HG02973 (cell line): Measurements from ENCODE around the gene BABAM2.

ENCODE experiments used
- ATAC-seq: cut with Tn5 transposase; IDR thresholded peaks from one replicate; pipeline ENCODE4 v1.9.1; 2021; ENCODE audit warnings: moderate library complexity; ENCODE audit not compliant: unreplicated experiment

Gene BABAM2

DNA sequence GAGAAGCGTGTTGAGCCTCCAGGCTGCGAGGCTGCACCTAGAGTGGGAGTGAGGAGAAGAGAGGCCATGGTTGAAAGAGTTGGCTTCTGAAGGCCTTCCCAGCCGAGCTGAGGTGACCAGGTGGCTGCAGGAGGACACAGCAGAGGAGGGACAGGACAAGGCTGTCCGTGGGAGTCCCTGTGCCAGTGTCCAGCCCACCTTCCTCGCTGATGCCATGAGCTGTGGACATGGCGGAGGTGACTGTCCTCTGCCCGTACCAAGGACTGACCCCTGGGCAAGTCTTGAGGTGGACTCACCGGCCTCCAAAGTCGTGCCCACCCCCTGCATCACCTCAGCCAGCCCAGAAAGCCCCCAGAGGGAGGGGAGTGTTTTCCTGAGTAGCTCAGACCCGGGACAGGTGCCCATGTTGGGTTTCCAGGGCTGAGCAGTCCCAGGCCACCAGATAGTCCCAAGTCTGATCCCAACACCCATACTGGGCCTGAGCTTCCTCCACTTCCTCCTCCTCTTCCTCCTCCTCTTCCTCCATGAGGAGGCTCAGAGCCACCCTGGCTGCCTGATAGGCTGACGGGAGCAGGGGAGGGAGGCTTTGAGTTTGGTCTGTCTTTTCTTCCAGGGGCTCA lies 459.1 kb downstream of the BABAM2 start:
- no peak for ATAC-seq

GRCh38 chr2:28350196-28350595 lies 459.7 kb downstream of the BABAM2 start:
- no peak for ATAC-seq

DNA sequence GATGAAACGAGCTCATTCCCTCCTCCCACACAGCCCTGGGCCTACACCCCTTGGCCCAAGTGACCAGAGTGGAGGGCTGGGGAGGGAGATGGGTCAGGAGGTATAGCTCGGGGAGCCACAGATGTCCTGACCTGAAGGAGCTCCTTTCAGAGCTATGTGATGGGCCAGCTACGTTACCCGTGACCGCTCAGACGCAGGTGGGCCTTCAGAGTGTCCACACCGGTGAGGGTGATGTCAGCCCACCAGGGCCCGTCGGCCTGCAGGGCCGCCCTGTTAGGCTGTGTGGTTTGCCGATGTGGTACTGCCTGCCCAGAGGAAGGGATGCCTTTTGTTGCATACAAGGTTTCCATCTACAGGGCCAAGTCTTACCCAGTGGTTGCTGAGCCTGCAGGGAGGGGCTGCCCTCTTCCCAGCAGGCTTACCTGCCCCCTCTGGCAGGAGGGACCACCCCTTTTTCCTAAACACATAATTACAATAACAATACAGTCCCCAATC lies 460.3 kb downstream of the BABAM2 start:
- no peak for ATAC-seq

- ATAC-seq, result no peak
Measured at GRCh38 chr2:28351621-28352020, 461.1 kb downstream of the BABAM2 start.

- no peak for ATAC-seq
Measured at GRCh38 chr2:28352104-28352503, 461.6 kb downstream of the BABAM2 start.

DNA sequence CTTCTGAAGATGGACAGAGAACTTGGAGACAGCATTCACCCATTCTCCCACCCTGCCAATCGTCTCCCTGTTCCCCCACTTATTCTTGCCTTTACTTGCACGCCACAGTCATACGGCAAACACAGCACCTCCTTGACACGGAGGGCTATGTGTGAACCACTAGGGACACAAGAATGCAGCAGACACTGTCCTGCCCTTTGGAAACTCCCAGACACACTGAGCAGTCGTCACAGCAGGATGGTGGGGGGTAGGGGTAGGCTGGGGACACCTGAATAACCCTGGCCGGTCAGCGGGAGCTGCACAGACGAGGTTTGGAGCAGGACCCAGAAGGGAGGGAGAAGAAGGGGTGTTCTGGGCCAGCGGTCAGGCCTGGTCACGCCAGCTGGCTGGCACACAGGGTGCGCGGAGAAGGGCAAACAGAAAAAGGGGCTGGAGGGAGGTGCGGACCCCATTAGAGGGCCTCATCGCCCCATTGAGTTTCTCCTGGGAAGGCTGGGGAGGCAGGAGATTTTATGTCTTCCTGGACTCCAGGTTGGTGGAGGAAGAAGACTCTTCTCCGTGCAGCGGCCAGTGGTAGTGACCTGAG lies 462.2 kb downstream of the BABAM2 start:
- no peak for ATAC-seq

DNA sequence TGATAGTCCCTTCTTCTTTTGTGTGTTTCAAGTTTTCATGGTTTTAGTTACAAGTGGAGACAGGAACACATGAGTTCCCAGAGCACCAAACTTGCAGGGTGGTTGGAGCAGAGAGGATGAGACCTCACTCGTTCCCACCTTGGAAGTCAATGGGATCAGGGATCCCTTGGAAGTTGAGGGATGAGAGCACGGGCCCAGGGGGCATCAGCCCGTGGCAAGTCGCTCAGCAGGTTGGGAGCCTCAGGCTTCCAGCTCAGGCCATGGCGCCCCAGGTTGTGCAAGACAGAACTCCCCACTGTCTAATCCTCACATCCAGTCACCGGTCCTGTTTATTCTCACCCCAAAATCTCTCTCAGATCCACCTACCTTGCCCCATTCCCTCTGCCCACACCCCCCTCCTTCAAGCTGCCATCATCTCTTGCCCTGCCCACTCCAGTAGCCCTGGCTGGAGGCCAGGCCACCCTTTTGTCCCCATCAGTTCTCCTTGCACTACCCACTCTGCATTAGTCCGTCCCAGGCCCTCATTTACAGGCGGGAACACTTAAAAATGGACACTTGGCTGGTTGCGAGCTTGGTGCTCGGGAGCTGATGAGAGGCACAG lies 464.5 kb downstream of the BABAM2 start:
- no peak for ATAC-seq

- no peak for ATAC-seq
Measured at GRCh38 chr2:28355521-28356094, 465.1 kb downstream of the BABAM2 start.

- no peak for ATAC-seq
Measured at GRCh38 chr2:28356095-28356911, 465.8 kb downstream of the BABAM2 start.

DNA sequence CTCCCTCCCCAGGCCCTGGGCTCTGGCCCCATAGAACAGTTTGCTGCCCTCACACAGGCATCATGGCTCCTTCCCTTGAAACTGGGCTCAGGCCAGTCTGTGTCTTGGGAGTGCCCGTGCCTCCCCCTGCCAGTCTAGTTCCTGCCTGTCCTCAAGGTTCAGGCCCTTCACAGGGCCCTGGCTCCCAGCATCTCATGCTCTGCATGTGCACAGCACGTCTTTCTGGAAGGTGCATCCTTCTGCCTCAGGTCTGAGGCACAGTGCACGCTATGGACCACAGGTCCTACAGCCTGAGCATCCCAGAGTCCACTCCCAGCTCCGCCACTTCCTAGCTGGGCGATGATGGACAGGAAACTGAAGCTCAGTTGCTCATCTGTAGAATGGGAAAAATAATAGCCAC lies 466.5 kb downstream of the BABAM2 start:
- no peak for ATAC-seq

- no peak for ATAC-seq
Measured at GRCh38 chr2:28357948-28358667, 467.6 kb downstream of the BABAM2 start.

DNA sequence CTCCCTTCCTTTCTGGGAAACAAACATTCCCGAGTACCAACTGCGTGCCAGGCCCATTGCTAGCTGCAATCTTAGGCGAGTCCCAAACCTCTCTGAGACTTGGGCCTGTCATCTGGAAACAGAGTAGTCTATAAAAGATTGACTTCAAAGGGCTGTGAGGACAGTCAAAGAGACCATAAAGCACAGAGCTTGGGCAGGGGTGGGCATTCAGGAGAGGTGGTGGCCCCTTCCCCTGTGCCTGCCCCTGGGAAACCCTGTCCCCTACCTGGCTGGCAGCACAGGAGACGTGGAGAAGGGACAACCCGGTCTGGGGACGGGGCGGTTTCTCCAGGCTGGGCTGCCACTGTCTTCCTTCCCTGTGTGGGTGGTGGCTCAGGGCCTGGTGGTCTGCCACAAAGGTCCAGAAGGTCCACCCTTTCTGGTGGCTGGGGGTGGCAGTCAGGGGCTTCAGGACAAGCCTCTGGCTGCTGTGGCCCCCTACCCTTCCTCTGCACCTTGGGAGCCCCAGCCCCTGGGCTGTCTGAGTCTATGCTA lies 468.2 kb downstream of the BABAM2 start:
- ATAC-seq, result no peak

GRCh38 chr2:28359222-28360057 lies 468.9 kb downstream of the BABAM2 start:
- ATAC-seq, result peak; percentile 64

- ATAC-seq, result no peak
Measured at GRCh38 chr2:28360058-28360717, 469.7 kb downstream of the BABAM2 start.

GRCh38 chr2:28360718-28361293 lies 470.3 kb downstream of the BABAM2 start:
- ATAC-seq, result no peak

- ATAC-seq, result no peak
Measured at GRCh38 chr2:28361991-28362710, 471.6 kb downstream of the BABAM2 start.

GRCh38 chr2:28362991-28363521 lies 472.5 kb downstream of the BABAM2 start:
- ATAC-seq, result no peak
